ENCODE measurements around the gene PRR16.
"Not testable (repeated sequence)": the region's sequence is repeated elsewhere in the genome, so short reads cannot be mapped to it uniquely, and the experiment has no call there.

Gene PRR16

DNA sequence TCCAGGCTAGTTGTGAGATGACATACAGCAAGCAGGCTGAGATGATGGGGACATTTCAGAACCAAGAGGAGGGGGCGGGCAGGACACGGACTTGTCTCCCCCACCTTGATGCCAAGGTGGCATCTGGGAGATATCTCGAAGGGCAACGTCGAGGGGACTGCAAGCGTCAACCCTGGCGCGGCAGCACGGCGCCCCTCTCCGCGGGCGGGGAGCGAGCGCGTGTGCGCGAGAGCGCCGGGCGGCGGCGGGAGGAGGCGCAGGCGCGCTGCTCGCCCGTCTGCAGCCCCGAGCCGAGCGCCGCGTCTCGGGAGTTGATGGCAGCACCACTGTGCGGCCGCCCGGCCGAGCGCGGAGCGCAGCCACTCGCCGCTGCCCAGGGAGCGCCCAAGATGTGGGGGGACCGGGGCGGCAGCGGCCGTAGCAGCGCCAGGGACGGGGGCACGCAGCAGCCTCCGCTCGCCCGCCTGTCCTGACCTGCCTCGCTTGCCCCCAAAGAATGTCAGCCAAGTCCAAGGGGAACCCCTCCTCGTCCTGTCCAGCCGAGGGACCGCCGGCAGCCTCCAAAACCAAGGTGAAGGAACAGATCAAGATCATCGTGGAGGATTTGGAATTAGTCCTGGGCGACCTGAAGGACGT lies at the start of gene PRR16:
Gene PRR16 (plus strand): TSS at position 310 of the 636 bp plus-strand sequence.
- peak; percentile 16 for DNase-seq

DNA sequence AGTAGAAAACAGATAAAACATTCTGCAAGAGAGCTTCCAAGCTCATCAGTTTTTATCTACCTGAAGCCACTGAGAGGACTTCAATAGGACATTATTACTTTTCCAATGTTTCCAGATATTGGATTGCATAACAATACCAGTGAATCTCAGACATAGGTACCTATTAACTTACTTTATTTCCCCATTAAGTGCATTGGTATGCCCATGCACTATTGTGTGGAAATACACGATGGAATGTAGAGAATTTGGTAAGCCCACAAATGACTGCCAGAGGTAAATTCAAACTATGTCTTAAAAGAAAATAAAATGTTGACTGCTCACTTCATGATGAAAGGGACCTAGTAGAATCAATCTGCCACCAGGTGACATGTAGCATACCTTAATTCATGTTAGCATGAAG lies 48.1 kb upstream of the PRR16 start:
- no peak for DNase-seq

DNA sequence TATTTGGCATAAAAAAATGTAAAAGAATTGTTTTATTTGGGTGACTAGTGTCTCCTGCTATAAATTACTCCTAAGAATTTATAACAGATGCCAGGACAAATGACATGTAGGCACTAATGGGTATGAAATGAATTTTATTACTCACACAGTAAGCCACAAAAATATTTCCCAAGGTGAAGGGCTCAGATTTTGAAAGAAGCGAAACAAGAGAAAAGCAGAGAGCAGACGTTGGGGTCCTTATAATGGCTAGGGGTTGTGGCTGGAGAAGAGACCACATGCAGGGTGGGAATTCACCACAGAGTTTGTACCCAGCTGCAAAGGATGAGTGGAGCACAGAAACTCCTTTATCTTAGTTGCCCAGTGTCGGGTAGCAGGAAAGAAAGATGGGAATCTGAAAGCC lies 45.0 kb upstream of the PRR16 start:
- DNase-seq = no peak

DNA sequence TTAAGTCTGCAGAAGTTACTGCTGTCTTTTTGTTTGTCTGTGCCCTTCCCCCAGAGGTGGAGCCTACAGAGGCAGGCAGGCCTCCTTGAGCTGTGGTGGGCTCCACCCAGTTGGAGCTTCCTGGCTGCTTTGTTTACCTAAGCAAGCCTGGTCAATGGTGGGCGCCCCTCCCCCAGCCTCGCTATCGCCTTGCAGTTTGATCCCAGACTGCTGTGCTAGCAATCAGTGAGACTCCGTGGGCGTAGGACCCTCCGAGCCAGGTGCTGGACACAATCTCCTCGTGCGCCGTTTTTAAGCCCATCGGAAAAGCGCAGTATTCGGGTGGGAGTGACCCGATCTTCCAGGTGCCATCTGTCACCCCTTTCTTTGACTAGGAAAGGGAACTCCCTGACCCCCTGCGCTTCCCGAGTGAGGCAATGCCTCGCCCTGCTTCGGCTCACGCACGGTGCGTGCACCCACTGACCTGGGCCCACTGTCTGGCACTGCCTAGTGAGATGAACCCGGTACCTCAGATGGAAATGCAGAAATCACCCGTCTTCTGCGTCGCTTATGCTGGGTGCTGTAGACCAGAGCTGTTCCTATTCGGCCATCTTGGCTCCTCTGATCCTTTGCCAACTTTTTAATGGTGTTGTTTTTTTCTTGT lies 37.3 kb upstream of the PRR16 start:
- DNase-seq = not testable (repeated sequence)

DNA sequence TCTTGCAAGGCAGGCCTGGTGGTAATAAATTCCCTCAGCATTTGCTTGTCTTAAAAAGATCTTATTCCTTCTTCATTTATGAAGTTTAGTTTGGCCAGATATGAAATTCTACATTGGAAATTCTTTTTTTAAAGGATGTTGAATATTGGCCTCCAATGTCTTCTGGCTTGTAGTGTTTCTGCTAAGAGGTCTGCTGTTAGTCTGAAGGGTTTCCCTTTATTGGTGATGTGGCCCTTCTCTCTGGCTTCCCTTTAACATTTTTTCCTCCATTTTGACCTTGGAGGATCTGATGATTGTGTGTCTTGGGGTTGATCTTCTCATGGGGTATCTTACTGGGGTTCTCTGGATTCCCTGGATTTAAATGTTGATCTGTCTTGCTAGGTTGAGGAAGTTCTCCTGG lies 33.5 kb upstream of the PRR16 start:
- no peak for DNase-seq

DNA sequence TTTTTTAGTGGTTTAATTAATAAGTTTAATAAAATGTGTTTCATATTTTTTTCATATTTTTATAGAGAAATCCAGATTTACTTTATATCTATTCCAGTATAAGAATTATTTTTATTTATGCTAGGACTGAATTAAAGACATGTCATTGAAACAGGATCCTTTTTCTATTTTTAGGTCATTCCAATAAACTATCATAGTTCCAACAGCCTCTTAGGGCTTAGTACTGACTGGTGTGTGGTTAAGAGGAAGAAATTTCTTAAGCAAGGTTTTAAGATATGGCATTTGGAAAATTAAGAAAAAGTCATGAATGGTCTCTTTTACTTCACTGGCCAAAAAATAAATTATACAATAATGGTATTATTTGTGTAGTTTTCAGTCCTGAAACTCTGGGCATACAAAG lies 31.2 kb upstream of the PRR16 start:
- no peak for DNase-seq

DNA sequence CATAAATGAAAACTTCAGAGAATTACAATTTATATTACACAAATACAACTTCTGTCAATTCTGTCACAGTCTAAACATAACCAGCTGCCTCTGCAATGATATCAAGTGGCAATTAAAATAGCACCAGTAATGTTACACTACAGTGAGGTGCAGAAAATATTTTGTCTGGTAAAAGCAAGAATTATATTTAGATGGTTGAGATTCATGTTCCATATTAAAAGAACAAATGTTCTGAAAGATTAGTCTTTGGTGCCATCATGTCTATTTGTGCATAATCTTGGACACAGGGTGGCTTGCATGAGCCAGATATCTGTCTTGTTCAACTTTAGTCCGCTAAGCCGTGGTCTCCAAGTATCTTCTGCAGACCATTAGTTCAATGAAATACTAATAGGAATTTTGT lies 29.0 kb upstream of the PRR16 start:
- DNase-seq = no peak

GRCh38 chr5:120436996-120437395 lies 27.1 kb upstream of the PRR16 start:
- DNase-seq = no peak

- DNase-seq = no peak
These were observed 21.4 kb upstream of the PRR16 start for GRCh38 chr5:120442694-120443093.

GRCh38 chr5:120443607-120444006 lies 20.5 kb upstream of the PRR16 start:
- DNase-seq = no peak

DNA sequence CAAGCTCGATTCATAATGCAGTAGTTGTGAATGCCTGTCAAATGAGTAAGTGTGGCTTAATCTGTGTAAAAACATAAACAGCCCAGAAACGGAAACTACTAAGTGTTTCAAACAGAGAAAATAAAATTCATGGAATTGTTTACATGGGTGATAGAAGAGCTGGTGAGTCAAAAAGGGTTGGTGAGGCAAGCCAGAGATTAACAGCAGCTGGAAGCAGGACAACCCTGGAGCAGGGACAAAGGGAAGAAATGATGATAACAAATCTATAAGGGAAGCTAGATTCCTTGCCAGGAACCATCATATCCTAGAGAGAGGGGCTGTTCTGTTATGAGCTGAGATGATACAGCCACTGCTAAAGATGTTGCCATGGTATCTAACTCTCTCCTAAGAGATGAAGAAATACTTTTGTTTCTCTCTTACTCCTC lies 18.0 kb upstream of the PRR16 start:
- DNase-seq = no peak

DNA sequence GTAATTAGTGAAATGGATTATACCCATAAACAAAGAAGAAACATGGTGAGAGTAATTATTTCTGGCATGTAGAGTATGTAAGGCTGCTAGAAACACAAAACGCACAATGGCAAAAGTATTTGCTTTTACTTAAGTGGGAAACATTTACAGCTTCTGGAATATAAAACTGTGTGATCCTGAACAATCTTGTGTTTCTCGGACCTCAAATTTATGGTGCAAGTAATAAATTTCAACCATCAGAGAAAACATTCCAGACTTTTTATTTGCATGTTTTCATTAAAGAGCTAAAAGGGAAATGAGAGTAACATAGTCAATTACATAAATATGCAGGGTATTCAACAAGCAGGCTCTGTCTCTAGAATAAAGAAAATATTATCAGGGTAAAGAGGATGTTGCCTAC lies 17.2 kb upstream of the PRR16 start:
- DNase-seq = no peak

- DNase-seq = no peak
These were observed 16.3 kb upstream of the PRR16 start for GRCh38 chr5:120447706-120448239.

GRCh38 chr5:120449501-120449900 lies 14.6 kb upstream of the PRR16 start:
- DNase-seq = no peak

- DNase-seq = no peak
These were observed 13.2 kb upstream of the PRR16 start for GRCh38 chr5:120450910-120451309.

DNA sequence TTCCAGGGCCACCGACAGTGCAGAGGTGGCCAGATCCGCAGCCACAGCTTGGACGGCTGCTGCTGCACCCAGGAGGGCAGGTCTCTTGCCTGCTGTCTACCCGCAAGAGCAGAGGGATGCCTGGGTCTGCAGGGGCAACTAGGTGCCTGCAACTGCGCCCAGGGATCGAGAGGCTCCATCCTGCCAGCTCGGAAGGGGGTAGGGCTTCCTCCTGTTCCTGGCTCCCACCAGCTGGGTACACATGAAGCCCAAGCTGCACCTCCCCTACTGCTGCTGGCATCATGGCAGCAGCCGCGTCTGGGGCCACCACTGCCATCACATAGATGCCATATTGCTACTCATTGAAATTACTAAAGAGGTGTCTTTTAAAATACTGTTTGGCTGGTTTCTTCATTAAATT lies 12.7 kb upstream of the PRR16 start:
- no peak for DNase-seq

DNA sequence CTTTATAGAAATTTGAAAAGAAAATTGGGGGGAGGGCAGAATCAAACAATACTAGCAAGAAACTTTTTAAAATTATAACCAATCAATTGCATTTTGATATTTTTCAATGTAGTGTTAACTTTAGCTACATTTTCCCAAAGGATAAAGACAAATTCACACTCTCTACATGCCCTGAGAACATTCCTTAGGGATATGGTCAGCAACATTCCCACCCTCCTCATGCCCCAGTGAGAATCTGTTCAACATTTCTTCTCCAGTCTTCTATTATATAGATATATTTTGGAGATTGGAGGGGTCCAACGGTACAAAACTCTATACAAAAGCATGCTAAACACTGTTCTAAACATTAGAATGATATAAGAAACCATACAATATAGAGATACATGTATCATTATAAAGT lies 11.6 kb upstream of the PRR16 start:
- no peak for DNase-seq

- DNase-seq = no peak
These were observed 9.9 kb upstream of the PRR16 start for GRCh38 chr5:120454094-120454798.

GRCh38 chr5:120456006-120456405 lies 8.1 kb upstream of the PRR16 start:
- no peak for DNase-seq

DNA sequence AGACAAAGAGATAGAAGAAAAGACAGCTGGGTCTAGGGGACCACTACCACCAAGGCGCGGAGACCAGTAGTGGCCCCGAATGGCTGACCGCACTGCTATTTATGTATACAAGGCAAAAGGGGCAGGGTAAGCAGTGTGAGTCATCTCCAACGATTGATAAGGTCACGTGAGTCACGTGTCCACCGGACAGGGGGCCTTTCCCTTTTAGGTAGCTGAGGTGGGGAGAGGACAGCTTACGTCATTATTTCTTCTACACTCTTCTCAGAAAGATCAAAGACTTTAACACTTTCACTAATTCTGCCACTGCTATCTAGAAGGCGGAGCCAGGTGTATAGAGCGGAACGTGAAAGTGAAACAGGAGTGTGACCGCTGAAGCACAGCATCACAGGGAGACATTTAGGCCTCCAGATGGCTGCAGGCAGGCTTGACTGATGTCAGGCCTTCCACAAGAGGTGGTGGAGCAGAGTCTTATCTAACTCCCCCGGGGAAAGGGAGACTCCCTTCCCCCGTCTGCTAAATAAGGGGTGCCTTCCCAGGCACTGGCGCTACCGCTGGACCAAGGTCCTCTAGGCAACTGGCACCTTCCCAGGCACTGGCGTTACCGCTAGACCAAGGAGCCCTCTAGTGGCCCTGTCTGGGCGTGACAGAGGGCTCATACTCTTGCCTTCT lies 6.1 kb upstream of the PRR16 start:
- peak; percentile 51 for DNase-seq

DNA sequence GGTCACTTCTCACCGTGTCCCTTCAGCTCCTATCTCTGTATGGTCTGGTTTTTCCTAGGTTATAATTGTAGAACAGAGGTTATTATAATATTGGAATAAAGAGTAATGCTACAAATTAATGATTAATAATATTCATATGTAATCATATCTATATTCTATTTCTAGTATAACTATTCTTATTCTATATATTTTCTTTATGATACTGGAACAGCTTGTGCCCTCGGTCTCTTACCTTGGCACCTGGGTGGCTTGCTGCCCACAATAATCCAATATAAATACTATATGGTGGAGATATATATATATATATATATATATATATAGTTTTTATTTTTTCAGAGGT lies 5.6 kb upstream of the PRR16 start:
- not testable (repeated sequence) for DNase-seq

- DNase-seq = no peak
These were observed 2.8 kb upstream of the PRR16 start for GRCh38 chr5:120461251-120461650.

- DNase-seq = no peak
These were observed 957 bp upstream of the PRR16 start for GRCh38 chr5:120463006-120463680.

All from activated CD4-positive, alpha-beta T cell treated with anti-CD3 and anti-CD28 coated beads, Interleukin-2, Interleukin-6, amounts not matched to agents 100 ng/mL and 50 ng/mL, durations not matched to agents 16 hours and 8 hours (primary cell).